Lower leg skin (tissue), 4 donors: ENCODE measurements around the gene GALNT2. TPM values are rescaled to one million over a fixed set of nuclear protein-coding genes. Genes with fewer than 3 reads are reported as not detected.
A peak's percentile ranks its signal among the peaks of the same experiment; 100 is the strongest.

Experiments used
- DNase-seq, 2 donors: peaks; one replicate each; pipeline ENCODE4 v3.0.0-alpha.2; 2019; ENCODE audit warnings: low spot score in 2 of 2
- H3K4me3 ChIP-seq: fragments of 200-600 bp; sonication (generic); 2 replicates; pipeline ENCODE4 v1.5.1; 2017; ENCODE audit warnings: mild to moderate bottlenecking, low read depth; ENCODE audit not compliant: poor library complexity, severe bottlenecking
- POLR2A ChIP-seq, 2 donors: fragments of 450-650 bp; IDR thresholded peaks; one replicate each; pipeline ENCODE4 v1.6.1; 2016 to 2017; ENCODE audit warnings: antibody characterized with exemption in 2 of 2, mild to moderate bottlenecking in 1 of 2, moderate library complexity in 1 of 2
- WGBS, 2 donors: methylation state at CpG; one replicate each; pipeline ENCODE4 v1.1.5; 2018; 5-methylcytosine and 5-hydroxymethylcytosine counted together
- intact Hi-C: fragments of 100-400 bp; cut with DNase I; formaldehyde crosslinking; loops from one replicate; pipeline ENCODE4 v1.15.0; 2023; ENCODE audit warnings: low total_unique reads
- total RNA-seq, 4 donors: library from RNA; depleted of rRNA; stranded (reverse); fragments of >200 nt; gene quantifications; one replicate each; pipeline ENCODE4 v1.1.0, GENCODE V29; 2016
- TF ChIP-seq, protein P1 (sequence below), 3 donors: fragments of 450-650 bp; IDR thresholded peaks; one replicate each; pipeline ENCODE4 v1.5.1; 2016; ENCODE audit warnings: antibody characterized with exemption in 3 of 3, mild to moderate bottlenecking in 3 of 3, moderate library complexity in 2 of 3

The GALNT2 gene
- total RNA-seq, 4 donors from 2014 or later: 11.0 to 31.0 (median 20.2) TPM

DNA sequence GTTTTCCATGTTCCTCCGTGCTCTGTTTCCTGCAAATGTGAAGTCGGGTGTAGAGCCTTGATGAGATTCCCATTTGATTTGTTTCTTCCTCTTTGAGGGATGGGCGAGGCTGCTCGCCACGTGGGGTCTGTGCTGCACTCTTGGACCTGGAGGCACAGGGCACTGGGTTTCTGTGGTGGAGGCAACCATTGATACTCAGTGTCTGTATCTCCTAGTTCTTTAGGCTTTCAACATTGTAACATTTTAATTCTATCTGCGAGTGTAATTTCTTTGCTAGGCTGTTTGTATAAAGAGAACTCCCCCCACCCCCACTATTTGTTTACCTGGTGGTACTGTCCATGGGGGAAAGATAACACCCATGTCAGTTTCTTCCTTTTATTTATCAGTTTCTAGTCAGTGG, 52.3 kb downstream of the GALNT2 start:
- H3K4me3 ChIP-seq: no peak overlapping the region
- 78 to 86% methylated on average over 6 of the region's 6 CpGs for WGBS, 2 donors
- intact Hi-C loops: no loop called here
- TF ChIP-seq, protein P1, sequence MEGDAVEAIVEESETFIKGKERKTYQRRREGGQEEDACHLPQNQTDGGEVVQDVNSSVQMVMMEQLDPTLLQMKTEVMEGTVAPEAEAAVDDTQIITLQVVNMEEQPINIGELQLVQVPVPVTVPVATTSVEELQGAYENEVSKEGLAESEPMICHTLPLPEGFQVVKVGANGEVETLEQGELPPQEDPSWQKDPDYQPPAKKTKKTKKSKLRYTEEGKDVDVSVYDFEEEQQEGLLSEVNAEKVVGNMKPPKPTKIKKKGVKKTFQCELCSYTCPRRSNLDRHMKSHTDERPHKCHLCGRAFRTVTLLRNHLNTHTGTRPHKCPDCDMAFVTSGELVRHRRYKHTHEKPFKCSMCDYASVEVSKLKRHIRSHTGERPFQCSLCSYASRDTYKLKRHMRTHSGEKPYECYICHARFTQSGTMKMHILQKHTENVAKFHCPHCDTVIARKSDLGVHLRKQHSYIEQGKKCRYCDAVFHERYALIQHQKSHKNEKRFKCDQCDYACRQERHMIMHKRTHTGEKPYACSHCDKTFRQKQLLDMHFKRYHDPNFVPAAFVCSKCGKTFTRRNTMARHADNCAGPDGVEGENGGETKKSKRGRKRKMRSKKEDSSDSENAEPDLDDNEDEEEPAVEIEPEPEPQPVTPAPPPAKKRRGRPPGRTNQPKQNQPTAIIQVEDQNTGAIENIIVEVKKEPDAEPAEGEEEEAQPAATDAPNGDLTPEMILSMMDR (IDR thresholded peaks at IDR 0.05): no peak
- TF ChIP-seq POLR2A (IDR thresholded peaks at IDR 0.05): no peak
- DNase-seq: no peak

- TF ChIP-seq, protein P1 (IDR thresholded peaks at IDR 0.05): no peak
- no peak for TF ChIP-seq POLR2A (IDR thresholded peaks at IDR 0.05)
- DNase-seq: peak; percentile 73 to 78
- H3K4me3 ChIP-seq: no peak overlapping the region
- intact Hi-C loops: no loop called here
- 56 to 77% methylated on average over 14 of the region's 14 CpGs for WGBS, 2 donors
Measured at GRCh38 chr1:230120289-230120920, 53.4 kb downstream of the GALNT2 start.

GRCh38 chr1:230120921-230121381, 53.9 kb downstream of the GALNT2 start:
- DNase-seq: peak in 1 of 2 donors; percentile 48
- 71 to 72% methylated on average over 9 of the region's 9 CpGs for WGBS, 2 donors
- TF ChIP-seq, protein P1 (IDR thresholded peaks at IDR 0.05): peak in 1 of 3 donors; percentile 61
- TF ChIP-seq POLR2A (IDR thresholded peaks at IDR 0.05): no peak
- intact Hi-C loops: no loop called here
- no peak overlapping the region for H3K4me3 ChIP-seq

- H3K4me3 ChIP-seq: no peak overlapping the region
- WGBS, 2 donors: 74 to 75% methylated on average over 4 of the region's 4 CpGs
- intact Hi-C loops: no loop called here
- DNase-seq: no peak
- no peak for TF ChIP-seq POLR2A (IDR thresholded peaks at IDR 0.05)
- TF ChIP-seq, protein P1 (IDR thresholded peaks at IDR 0.05): no peak
Measured at GRCh38 chr1:230121950-230122349, 54.9 kb downstream of the GALNT2 start.

DNA sequence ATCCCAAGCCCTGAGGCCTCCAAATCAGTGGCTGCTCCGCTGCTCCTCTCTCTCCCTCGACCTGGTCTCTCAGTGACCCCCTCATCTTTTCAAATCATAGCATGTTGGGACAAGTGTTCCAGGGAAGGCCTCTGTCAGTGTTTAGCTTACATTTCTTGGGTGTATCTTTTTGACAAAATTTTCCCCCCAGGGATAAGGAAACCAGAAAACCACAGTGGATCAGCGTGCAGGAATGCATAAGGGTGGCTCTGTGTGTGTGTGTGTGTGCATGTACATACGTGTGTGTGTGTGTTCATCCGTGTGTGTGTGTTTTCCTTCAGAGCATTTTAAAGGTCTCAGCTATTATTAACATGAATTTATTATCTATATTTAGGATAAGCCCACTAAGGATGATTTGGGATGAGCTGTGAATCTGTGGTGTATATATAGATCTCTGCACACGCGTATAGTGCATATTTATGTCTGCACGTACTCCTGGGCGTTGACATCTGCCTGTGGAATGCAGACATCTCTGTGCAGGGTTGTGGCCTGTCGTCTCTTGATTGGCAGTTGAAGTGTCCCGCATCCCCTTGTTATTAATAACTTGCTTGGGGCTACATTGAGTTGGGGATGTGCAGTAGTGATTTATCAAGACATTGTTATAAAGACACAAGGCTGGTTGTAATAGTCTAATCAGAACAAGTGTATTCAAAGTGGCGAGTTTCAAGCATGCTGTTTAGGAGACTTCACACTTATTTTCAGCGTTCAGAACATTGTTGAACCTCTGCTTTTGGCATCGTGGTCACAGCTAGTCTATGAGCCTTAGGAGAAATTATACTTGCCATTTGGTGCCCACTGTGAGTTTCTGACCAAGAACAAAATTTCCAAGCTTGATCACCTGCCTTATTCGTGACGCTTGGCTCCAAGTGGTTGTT, 55.6 kb downstream of the GALNT2 start:
- no peak for DNase-seq
- H3K4me3 ChIP-seq: no peak overlapping the region
- intact Hi-C loops: no loop called here
- TF ChIP-seq, protein P1 (IDR thresholded peaks at IDR 0.05): no peak
- TF ChIP-seq POLR2A (IDR thresholded peaks at IDR 0.05): no peak
- 57 to 61% methylated on average over 16 of the region's 16 CpGs for WGBS, 2 donors
